ENCODE data around the gene PPP1R1B. TPM values are rescaled to one million over a fixed set of nuclear protein-coding genes. Genes with fewer than 3 reads are reported as not detected.

Gene PPP1R1B
- total and polyA plus RNA-seq, 2 donors from 2014 or later, result 22.9 to 31.1 TPM

GRCh38 chr17:39652587-39653315 lies 26.0 kb downstream of the PPP1R1B start:
- no peak overlapping the region for H3K4me3 ChIP-seq (ENCODE audit: low read length in 3 of 3)
- peaks cover 0 to 3% (median 2%) of the 10 kb centered on the region in 3 donors for H3K36me3 ChIP-seq (ENCODE audit: control insufficient read depth in 2 of 3, insufficient read depth in 3 of 3, low read length in 3 of 3)
- peaks cover 0 to 5% (median 0%) of the 10 kb centered on the region in 3 donors for H3K4me1 ChIP-seq (ENCODE audit: control insufficient read depth in 2 of 3, insufficient read depth in 2 of 3, low read depth in 1 of 3, low read length in 3 of 3)
- no peak overlapping the region for H3K9ac ChIP-seq (ENCODE audit: low read length in 3 of 3)
- no peak overlapping the region for H3K27ac ChIP-seq (ENCODE audit: low read depth in 2 of 2, low read length in 2 of 2)
- TF ChIP-seq CTCF (IDR thresholded peaks at IDR 0.05; ENCODE audit: borderline replicate concordance, extremely low read depth, insufficient read depth), result no peak
- H3K9me3 ChIP-seq (ENCODE audit: control insufficient read depth in 2 of 3, insufficient read depth in 1 of 3, low read length in 3 of 3), result no peaks in the 10 kb centered on the region
- FAIRE-seq, result no peak
- intact Hi-C loops (cut with DNase I), result no loop called here
- DNase-seq, result peak in 1 of 5 donors; percentile 14
- H3K27me3 ChIP-seq (ENCODE audit: control insufficient read depth, insufficient read depth, low read length), result no peaks in the 10 kb centered on the region

- DNase-seq (peak in 1 of 5 donors; percentile 12), FAIRE-seq (no peak)
- no peak overlapping the region for H3K9ac ChIP-seq (ENCODE audit: low read length in 3 of 3)
- peaks cover 0 to 5% (median 0%) of the 10 kb centered on the region in 3 donors for H3K4me1 ChIP-seq (ENCODE audit: control insufficient read depth in 2 of 3, insufficient read depth in 2 of 3, low read depth in 1 of 3, low read length in 3 of 3)
- peaks cover 0 to 3% (median 2%) of the 10 kb centered on the region in 3 donors for H3K36me3 ChIP-seq (ENCODE audit: control insufficient read depth in 2 of 3, insufficient read depth in 3 of 3, low read length in 3 of 3)
- H3K4me3 ChIP-seq (ENCODE audit: low read length in 3 of 3), result no peak overlapping the region
- no peaks in the 10 kb centered on the region for H3K27me3 ChIP-seq (ENCODE audit: control insufficient read depth, insufficient read depth, low read length)
- no peak overlapping the region for H3K27ac ChIP-seq (ENCODE audit: low read depth in 2 of 2, low read length in 2 of 2)
- intact Hi-C loops (cut with DNase I), result no loop called here
- no peaks in the 10 kb centered on the region for H3K9me3 ChIP-seq (ENCODE audit: control insufficient read depth in 2 of 3, insufficient read depth in 1 of 3, low read length in 3 of 3)
- TF ChIP-seq CTCF (IDR thresholded peaks at IDR 0.05; ENCODE audit: borderline replicate concordance, extremely low read depth, insufficient read depth), result no peak
These were observed 26.5 kb downstream of the PPP1R1B start for GRCh38 chr17:39653316-39653661.

- no peak overlapping the region for H3K4me3 ChIP-seq (ENCODE audit: low read length in 3 of 3)
These were observed 27.0 kb downstream of the PPP1R1B start for GRCh38 chr17:39653662-39654331.

More at GRCh38 chr17:39653662-39654331, 27.0 kb downstream of the PPP1R1B start:
- DNase-seq, result peak in 4 of 5 donors; percentile 61 to 83 (median 71)
- H3K9ac ChIP-seq (ENCODE audit: low read length in 3 of 3), result no peak overlapping the region
- no peaks in the 10 kb centered on the region for H3K9me3 ChIP-seq (ENCODE audit: control insufficient read depth in 2 of 3, insufficient read depth in 1 of 3, low read length in 3 of 3)
- TF ChIP-seq CTCF (IDR thresholded peaks at IDR 0.05; ENCODE audit: borderline replicate concordance, extremely low read depth, insufficient read depth), result peak; percentile 60
- H3K27ac ChIP-seq (ENCODE audit: low read depth in 2 of 2, low read length in 2 of 2), result no peak overlapping the region
- H3K36me3 ChIP-seq (ENCODE audit: control insufficient read depth in 2 of 3, insufficient read depth in 3 of 3, low read length in 3 of 3), result peaks cover 0 to 3% (median under 1%) of the 10 kb centered on the region in 3 donors
- intact Hi-C loops (cut with DNase I), result no loop called here
- H3K27me3 ChIP-seq (ENCODE audit: control insufficient read depth, insufficient read depth, low read length), result no peaks in the 10 kb centered on the region
- FAIRE-seq, result no peak
- H3K4me1 ChIP-seq (ENCODE audit: control insufficient read depth in 2 of 3, insufficient read depth in 2 of 3, low read depth in 1 of 3, low read length in 3 of 3), result peaks cover 0 to 5% (median 0%) of the 10 kb centered on the region in 3 donors
